Gastroesophageal sphincter (tissue), 4 donors: ENCODE data around the gene CT45A9. TPM values are rescaled to one million over a fixed set of nuclear protein-coding genes. Genes with fewer than 3 reads are reported as not detected.
"Not testable (repeated sequence)": the region's sequence is repeated elsewhere in the genome, so short reads cannot be mapped to it uniquely, and the experiment has no call there.

ENCODE experiments used
- ATAC-seq: fragments of 150-250 bp; one replicate; pipeline ENCODE4 v1.9.1; 2016; ENCODE audit warnings: mild to moderate bottlenecking, moderate library complexity
- H3K27ac ChIP-seq, 4 donors: fragments of 200-600 bp; sonication (generic) in 3 of 4; 1 replicate in 3 of 4; 2 replicates in 1 of 4; pipeline ENCODE4 v1.5.1; 2016 to 2019
- H3K27me3 ChIP-seq: fragments of 200-600 bp; sonication (generic); one replicate; pipeline ENCODE4 v1.5.1; 2019
- H3K36me3 ChIP-seq, 2 donors: fragments of 200-600 bp; sonication (generic); one replicate each; pipeline ENCODE4 v1.5.1; 2019; ENCODE audit warnings: control low read depth in 1 of 2
- H3K4me1 ChIP-seq, 3 donors: fragments of 200-600 bp; sonication (generic); 1 replicate in 2 of 3; 2 replicates in 1 of 3; pipeline ENCODE4 v1.5.1; 2016 to 2019; ENCODE audit warnings: control low read depth in 2 of 3
- H3K4me3 ChIP-seq, 2 donors: fragments of 200-600 bp; sonication (generic); one replicate each; pipeline ENCODE4 v1.5.1; 2019; ENCODE audit warnings: mild to moderate bottlenecking in 1 of 2, moderate library complexity in 1 of 2
- H3K9me3 ChIP-seq, 3 donors: fragments of 200-600 bp; sonication (generic); one replicate each; pipeline ENCODE4 v1.5.1; 2017 to 2019; ENCODE audit warnings: control low read depth in 2 of 3
- CTCF ChIP-seq, 4 experiments: fragments of 200-600 bp in 2 of 4; fragments of 450-650 bp in 2 of 4; sonication (generic) in 1 of 4; IDR thresholded peaks; one replicate each; pipeline ENCODE4 v1.5.1; 2017 to 2019; ENCODE audit warnings: antibody characterized with exemption in 4 of 4, mild to moderate bottlenecking in 2 of 4, moderate library complexity in 2 of 4
- EP300 ChIP-seq: sonication (generic); formaldehyde crosslinking; IDR thresholded peaks from one replicate; pipeline ENCODE4 v1.6.1; 2017; ENCODE audit warnings: antibody characterized with exemption, mild to moderate bottlenecking
- POLR2A ChIP-seq, 2 donors: fragments of 450-650 bp; IDR thresholded peaks; one replicate each; pipeline ENCODE4 v1.6.1; 2017; ENCODE audit warnings: antibody characterized with exemption in 2 of 2, mild to moderate bottlenecking in 2 of 2, moderate library complexity in 1 of 2
- POLR2AphosphoS5 ChIP-seq: sonication (generic); formaldehyde crosslinking; IDR thresholded peaks from one replicate; pipeline ENCODE4 v1.6.1; 2017; ENCODE audit warnings: antibody characterized with exemption
- whole genome bisulfite sequencing, 2 donors: methylation state at CpG; one replicate each; pipeline ENCODE4 v1.1.5; 2018; ENCODE audit warnings: low coverage in 1 of 2; 5-methylcytosine and 5-hydroxymethylcytosine counted together
- total RNA-seq, 4 donors: library from RNA; depleted of rRNA; stranded (reverse); fragments of >200 nt; gene quantifications; one replicate each; pipeline ENCODE4 v1.1.0, GENCODE V29; 2016

Gene CT45A9
- total RNA-seq, 4 donors from 2014 or later = not detected

- no peaks in the 10 kb centered on the region for H3K27me3 ChIP-seq
- H3K4me1 ChIP-seq = no peaks in the 10 kb centered on the region
- no peaks in the 10 kb centered on the region for H3K9me3 ChIP-seq
- H3K4me3 ChIP-seq = no peak overlapping the region
- H3K36me3 ChIP-seq = no peaks in the 10 kb centered on the region
- TF ChIP-seq POLR2A (IDR thresholded peaks at IDR 0.05) (no peak), CTCF (IDR thresholded peaks at IDR 0.05) (no peak), EP300 (no peak), POLR2AphosphoS5 (no peak)
- ATAC-seq = no peak
- no peak overlapping the region for H3K27ac ChIP-seq
- WGBS, 2 donors = 91% methylated on average over 7 of the region's 14 CpGs; no CpG with 5 or more reads in 1 of the 2 donors
Observed at GRCh38 chrX:135890087-135890585, 18.5 kb upstream of the CT45A9 start.

- not testable (repeated sequence) for H3K9me3 ChIP-seq, H3K4me3 ChIP-seq, ATAC-seq, H3K27me3 ChIP-seq, H3K36me3 ChIP-seq, H3K27ac ChIP-seq, H3K4me1 ChIP-seq
- WGBS, 2 donors = no CpG with 5 or more reads among the region's 15 CpGs
Observed at GRCh38 chrX:135888976-135889375, 17.4 kb upstream of the CT45A9 start.

GRCh38 chrX:135888230-135888629, 16.6 kb upstream of the CT45A9 start:
- H3K27ac ChIP-seq, H3K36me3 ChIP-seq, H3K9me3 ChIP-seq, ATAC-seq, H3K27me3 ChIP-seq, H3K4me3 ChIP-seq, H3K4me1 ChIP-seq: not testable (repeated sequence)
- 84% methylated on average over 6 of the region's 18 CpGs; no CpG with 5 or more reads in 1 of the 2 donors for WGBS, 2 donors

- not testable (repeated sequence) for ATAC-seq, H3K4me1 ChIP-seq, H3K9me3 ChIP-seq, H3K27ac ChIP-seq, H3K27me3 ChIP-seq, H3K4me3 ChIP-seq, H3K36me3 ChIP-seq
- WGBS, 2 donors = 26 to 75% methylated on average over 2 to 3 of the region's 5 CpGs
Observed at GRCh38 chrX:135882741-135883140, 11.1 kb upstream of the CT45A9 start.

GRCh38 chrX:135854438-135854837, 17.2 kb downstream of the CT45A9 start, which contains the start of gene CT45A8:
Gene CT45A8, minus strand, starts transcription at chrX:135854538. Its CDS starts 3,755 bp downstream, at chrX:135850783.
- no CpG with 5 or more reads among the region's 17 CpGs for WGBS, 2 donors

GRCh38 chrX:135837180-135837579, 34.4 kb downstream of the CT45A9 start, which contains the start of gene CT45A7:
Gene CT45A7, minus strand, starts transcription at chrX:135837280. Its CDS starts 3,747 bp downstream, at chrX:135833533.
- H3K27ac ChIP-seq, H3K27me3 ChIP-seq, H3K4me3 ChIP-seq, H3K4me1 ChIP-seq, H3K36me3 ChIP-seq, ATAC-seq, H3K9me3 ChIP-seq: not testable (repeated sequence)
- WGBS, 2 donors = no CpG with 5 or more reads among the region's 17 CpGs

More at GRCh38 chrX:135854438-135854837, 17.2 kb downstream of the CT45A9 start, which contains the start of gene CT45A8:
- not testable (repeated sequence) for H3K9me3 ChIP-seq, H3K4me1 ChIP-seq, H3K4me3 ChIP-seq, H3K27ac ChIP-seq, H3K36me3 ChIP-seq, ATAC-seq, H3K27me3 ChIP-seq

- H3K4me3 ChIP-seq, ATAC-seq: not testable (repeated sequence)
- no CpG with 5 or more reads among the region's 17 CpGs for WGBS, 2 donors
Observed at GRCh38 chrX:135819912-135820311, 51.7 kb downstream of the CT45A9 start, which contains the start of gene CT45A2. Gene CT45A2, minus strand, starts transcription at chrX:135820012. Its CDS starts 3,747 bp downstream, at chrX:135816265.

More at GRCh38 chrX:135819912-135820311, 51.7 kb downstream of the CT45A9 start, which contains the start of gene CT45A2:
- not testable (repeated sequence) for H3K27ac ChIP-seq, H3K4me1 ChIP-seq, H3K36me3 ChIP-seq, H3K9me3 ChIP-seq, H3K27me3 ChIP-seq

Other genes starting within 250 kb of the CT45A9 start
- gene CT45A1, start 158.2 kb downstream of the CT45A9 start, total RNA-seq = not detected
- not detected for gene CT45A3, start 103.6 kb downstream of the CT45A9 start, total RNA-seq
- not detected for gene CT45A5, start 86.3 kb downstream of the CT45A9 start, total RNA-seq
- gene CT45A6, start 69.0 kb downstream of the CT45A9 start, total RNA-seq = not detected
- not detected for gene CT45A2, start 51.8 kb downstream of the CT45A9 start, total RNA-seq
- not detected for gene CT45A7, start 34.5 kb downstream of the CT45A9 start, total RNA-seq
- not detected for gene CT45A8, start 17.3 kb downstream of the CT45A9 start, total RNA-seq
- gene CT45A10, start 21.6 kb upstream of the CT45A9 start, total RNA-seq = not detected
- not detected for gene SAGE1, start 21.9 kb upstream of the CT45A9 start, total RNA-seq
- 10 to 100 TPM; 33.0 to 43.9 (median 40.6) TPM for gene MMGT1, start 102.2 kb upstream of the CT45A9 start, total RNA-seq
- 10 to 100 TPM; 17.2 to 27.3 (median 20.3) TPM for gene SLC9A6, start 113.6 kb upstream of the CT45A9 start, total RNA-seq